GM23248 (cell line): Measurements from ENCODE around the gene QRFP.

Experiments
- EZH2 ChIP-seq: fragments of 200-600 bp; sonication (generic); IDR thresholded peaks from 2 replicates; pipeline ENCODE4 v1.6.1; 2018; ENCODE audit warnings: antibody characterized with exemption, mild to moderate bottlenecking; ENCODE audit not compliant: insufficient read depth, poor library complexity, severe bottlenecking
- EZH2phosphoT487 ChIP-seq: fragments of 200-600 bp; sonication (generic); IDR thresholded peaks from 2 replicates; pipeline ENCODE4 v1.6.1; 2018; ENCODE audit warnings: antibody characterized with exemption, moderate library complexity, mild to moderate bottlenecking, low read depth; ENCODE audit not compliant: insufficient read depth

GRCh38 chr9:130920233-130920632, 23.6 kb upstream of the QRFP start:
- TF ChIP-seq EZH2 (no peak), EZH2phosphoT487 (no peak)
